ENCODE data around the gene PCOLCE2.
A peak's percentile ranks its signal among the peaks of the same experiment; 100 is the strongest.

PCOLCE2 gene, protein sequence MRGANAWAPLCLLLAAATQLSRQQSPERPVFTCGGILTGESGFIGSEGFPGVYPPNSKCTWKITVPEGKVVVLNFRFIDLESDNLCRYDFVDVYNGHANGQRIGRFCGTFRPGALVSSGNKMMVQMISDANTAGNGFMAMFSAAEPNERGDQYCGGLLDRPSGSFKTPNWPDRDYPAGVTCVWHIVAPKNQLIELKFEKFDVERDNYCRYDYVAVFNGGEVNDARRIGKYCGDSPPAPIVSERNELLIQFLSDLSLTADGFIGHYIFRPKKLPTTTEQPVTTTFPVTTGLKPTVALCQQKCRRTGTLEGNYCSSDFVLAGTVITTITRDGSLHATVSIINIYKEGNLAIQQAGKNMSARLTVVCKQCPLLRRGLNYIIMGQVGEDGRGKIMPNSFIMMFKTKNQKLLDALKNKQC

DNA sequence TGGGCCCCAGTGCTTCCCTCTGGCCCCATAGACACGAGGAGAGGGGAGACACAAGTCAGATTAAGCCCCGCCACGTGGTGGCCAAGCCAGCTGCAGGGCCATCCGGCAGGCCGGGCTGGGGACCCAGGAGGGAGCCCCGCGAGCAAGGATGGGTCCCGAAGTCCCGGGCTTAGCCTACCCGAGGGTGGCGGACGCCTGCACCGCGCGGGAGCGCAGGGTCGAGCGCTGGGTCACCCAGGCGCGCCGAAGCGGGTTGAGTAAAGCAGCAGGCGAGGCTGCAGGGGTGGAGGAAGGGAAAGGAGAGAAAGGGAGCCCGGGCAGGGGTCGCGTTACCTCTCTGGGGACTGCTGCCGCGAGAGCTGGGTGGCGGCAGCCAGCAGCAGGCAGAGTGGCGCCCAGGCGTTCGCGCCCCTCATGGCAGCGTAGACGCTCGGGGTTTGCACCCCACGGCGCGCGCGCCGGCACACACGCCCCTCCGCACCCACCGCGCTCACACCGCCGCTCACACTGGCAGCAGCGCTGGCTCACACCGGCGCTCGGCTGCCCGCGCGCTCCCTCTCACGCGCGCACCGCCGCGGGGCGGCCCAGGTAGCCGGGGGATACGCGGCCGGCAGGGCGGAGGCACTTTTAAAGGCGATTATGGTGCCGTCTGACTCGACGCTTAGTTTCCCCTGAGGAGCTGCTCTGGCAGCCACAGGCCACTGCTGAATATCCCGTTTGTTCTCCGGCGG lies at the start of gene PCOLCE2:
Gene PCOLCE2 (minus strand): TSS at position 603 of the 731 bp plus-strand sequence. CDS start 187 bp downstream, at position 416.
- DNase-seq, result peak; percentile 81

DNA sequence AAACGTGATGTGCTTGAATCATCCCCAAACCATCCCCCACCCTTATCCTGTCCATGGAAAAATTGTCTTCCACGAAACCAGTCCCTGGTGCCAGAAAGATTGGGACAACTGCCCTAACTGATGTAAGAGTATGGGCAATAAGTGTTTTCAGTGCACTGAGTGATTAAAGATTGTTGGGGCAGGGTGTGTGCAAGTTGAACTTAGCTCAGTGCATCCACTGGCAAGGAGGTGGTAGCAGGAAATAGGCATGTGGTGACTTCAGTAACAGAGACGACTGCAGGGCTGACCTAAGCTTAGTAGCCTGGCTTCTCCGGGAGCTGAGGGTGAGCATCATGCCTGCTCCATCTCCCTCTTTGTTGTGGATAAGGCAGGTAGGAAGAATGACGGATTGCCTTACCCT lies 47.1 kb upstream of the PCOLCE2 start:
- DNase-seq, result no peak

DNA sequence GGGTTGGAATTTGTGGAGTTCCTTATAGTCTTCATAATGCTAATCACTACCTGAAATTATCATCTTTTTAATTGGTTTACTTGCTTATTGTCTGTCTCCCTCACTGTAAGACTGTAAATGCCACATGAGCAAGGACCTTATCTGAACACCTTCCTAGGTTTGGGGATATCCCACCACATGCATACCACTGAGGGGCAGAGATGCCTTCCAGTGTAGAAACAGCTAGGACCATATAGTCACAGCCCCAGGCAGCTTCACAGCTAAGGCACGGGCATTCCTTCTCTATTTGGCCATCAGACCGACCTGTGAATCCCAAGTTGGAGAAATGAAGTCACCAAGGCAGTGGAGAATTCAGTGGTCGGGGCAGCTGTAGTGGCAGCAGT lies 46.0 kb upstream of the PCOLCE2 start:
- no peak for DNase-seq

DNA sequence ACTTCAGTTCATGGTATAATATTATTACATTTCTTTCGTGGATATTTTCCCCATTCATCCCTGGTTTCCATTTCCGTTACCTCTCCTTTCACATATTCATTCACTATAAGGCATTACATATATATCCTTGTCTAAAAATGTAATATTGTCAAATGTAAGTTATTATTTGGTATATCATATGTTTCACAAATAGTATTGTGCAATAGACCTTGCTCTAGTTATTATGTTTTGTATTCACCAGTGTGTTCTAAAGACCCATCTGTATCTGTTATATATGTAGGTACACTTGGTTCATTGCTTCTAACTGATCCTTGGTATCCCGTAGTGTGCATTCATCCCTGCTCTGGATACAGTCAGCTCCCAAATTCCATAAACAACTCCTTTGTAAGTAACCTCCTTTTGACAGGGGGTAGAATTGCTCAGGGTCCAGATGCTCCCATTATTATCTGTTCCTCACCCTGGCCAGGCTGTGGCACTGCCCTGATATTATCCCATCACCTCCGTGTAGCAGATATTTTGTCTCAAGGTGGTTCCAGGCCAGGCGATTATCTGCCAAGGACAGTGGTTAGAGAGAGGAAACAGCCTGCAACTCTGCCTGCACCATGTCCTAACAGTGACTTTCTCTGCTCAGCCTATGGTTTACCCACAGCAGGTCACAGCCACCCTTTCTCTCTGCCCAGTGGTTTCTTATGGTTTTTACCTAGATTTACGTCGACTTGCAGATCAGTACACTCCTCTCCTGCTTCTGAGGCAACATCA lies 45.4 kb upstream of the PCOLCE2 start:
- no peak for DNase-seq

DNA sequence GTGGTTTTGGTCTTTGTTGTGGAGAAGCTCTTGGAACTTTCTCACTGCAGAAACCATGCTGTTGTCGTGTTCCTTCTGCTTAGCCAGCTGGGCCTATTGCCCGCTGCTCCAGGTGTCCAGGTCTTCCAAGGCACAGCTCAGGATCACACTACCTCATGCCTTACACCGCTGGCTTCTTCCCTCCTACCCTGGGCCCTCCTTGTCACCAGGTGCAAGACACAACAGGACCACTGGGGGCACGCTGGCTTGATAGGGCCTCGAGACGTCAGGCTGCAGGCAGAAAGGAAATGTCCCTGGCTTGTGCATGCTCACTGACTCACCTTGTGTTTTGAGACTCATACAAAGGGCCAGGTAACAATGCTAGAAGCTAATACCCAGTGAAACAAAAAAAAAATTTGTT lies 42.3 kb upstream of the PCOLCE2 start:
- DNase-seq, result no peak

DNA sequence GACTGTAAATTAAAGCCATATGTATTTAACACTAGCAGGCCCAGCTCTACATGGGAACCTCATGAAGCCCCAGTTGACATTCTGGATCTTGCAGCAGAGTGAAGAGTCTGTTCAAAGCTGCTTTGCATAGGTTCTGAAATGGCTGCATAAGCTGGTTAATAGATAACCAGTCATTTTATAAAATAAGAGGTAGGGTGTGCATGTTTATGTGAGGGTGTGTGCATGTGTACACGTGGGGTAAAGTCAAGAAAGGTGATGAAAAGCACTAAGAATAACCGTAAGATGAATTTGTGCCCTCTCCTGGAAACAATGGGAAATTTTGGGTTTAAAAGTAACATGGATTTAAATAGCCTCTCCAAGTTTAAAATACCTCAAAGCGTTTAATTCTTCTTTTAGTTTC lies 41.6 kb upstream of the PCOLCE2 start:
- DNase-seq, result no peak

DNA sequence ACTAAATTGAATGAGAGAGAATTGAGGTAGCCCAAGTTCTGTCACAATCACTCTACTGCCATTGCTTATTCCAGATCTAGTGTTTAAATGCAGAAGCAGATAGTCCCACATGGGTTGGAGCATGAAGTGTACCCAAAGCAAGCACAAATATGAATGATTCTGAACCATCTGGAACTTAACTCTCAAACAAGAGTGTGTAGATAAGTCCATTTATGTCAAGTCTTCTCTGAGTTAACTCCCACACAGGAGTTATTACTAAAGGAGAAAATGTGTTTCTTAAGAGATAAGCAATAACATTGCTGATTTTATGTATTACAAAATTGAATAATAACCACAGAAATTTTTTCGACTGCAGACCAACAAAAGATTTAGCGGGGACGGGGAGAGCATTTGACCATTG lies 41.0 kb upstream of the PCOLCE2 start:
- no peak for DNase-seq

DNA sequence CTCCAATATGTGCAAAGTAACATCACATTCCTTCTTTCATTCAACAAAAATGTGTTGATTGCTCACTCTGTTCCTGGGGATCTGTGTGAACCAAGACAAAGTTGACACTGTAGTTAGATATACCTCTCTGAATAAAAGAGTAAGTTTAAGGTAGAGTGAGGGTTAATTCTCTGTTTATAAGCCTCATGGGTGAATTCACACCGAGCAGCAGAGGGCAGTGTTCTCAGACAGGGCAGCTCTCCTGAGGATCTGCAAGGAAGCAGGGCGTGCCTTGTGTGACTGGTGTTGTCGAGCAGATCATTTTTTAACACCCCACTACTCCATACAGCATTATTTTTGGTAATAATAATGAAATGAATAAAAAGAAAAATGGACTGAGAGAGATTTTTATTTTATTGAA lies 40.2 kb upstream of the PCOLCE2 start:
- peak; percentile 15 for DNase-seq

DNA sequence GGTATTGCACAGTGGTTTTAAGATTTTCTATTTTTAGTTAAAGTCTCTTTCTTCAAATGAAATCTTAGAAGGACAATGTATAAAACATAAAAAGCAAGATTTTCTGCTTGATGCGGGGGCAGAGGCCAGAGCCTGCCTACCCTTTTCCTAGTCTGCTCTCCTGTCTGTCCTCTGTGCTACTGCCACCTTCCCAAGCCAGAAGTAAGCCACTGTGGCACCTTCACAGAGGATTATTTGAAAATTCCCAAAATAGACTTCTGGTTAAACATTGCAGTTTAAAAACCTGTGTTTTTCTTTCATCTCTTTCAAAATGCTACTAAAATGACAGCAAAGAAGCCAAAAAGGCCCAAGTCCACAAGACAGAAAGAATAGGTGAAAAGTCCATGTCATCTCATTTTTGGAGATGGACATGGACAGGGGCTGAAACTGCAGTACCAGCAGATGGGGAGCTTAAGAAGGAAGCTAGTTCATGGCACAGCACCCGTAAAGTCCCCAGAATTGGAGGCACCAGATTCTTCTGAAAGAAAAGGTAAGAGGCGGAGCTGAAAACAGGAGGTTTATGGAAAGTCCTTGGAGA lies 37.6 kb upstream of the PCOLCE2 start:
- DNase-seq, result no peak

DNA sequence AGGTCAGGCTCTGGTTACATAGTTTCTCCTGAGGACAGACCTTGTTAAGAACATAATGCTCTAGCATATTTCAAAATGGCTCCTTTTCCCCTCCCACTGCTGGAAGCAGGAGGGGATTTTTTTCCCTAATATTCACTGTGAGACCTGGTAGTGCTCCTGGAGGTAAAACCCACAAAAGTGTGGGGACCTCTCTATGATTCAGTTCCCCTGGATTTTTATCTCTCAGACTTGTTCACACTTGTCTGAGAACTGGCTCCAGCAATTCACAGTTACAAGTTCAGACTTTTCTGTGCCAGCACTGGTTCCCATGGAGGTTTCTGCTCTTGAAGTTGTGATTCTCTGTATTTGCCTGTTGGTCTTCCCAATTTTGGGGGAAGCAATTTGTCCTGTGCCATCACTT lies 36.3 kb upstream of the PCOLCE2 start:
- no peak for DNase-seq

DNA sequence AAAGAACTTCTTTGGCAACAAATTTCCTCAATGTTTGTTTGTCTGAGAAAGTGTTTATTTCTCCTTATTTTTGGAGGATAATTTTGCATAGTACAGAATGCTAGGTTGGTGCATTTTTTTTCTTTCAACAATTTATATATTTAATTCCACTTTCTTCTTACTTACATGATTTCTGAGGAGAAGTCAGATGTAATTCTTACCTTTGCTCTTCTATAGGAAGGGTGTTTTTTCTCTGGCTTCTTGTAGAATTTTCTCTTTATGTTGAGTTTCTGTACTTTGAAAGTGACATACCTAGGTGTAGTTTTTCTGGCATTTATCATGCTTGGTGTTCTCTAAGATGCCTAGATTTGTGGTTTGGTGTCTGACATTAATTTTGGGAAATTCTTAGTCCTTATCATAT lies 34.8 kb upstream of the PCOLCE2 start:
- no peak for DNase-seq

DNA sequence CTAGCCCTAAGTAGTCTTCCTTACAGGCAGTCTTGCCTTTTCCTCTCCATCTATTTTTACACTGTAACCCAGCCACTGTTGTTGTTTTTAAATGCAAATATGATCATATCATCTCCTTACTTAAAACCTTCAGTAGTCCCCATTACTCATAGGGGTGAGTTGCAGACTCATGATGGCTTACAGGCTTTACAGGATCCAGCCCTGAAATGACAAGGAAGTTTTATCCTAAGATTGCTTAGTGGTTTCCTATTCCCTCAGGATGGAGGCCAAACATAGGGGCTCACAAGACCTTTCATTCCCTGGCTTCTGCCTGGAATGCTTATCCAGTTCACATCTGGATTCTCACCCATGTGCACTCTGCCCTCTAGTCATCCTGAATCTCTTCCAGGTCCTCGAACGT lies 27.7 kb upstream of the PCOLCE2 start:
- no peak for DNase-seq

DNA sequence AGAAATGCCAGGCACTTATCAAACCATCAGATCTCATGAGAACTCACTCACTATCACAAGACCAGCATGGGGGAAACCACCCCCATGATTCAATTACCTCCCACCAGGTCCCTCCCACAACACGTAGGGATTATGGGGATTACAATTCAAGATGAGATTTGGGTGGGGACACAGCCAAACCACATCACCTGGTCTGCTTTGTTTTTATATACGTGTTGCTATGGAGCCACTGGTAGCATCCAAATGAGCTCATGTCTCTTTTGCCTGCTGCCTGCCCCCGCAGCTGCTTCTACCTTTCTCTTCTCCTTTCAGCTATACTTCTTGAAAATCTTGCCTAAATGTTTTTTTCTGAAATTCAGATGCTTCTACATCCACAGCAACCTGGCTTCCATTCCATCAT lies 26.8 kb upstream of the PCOLCE2 start:
- no peak for DNase-seq

DNA sequence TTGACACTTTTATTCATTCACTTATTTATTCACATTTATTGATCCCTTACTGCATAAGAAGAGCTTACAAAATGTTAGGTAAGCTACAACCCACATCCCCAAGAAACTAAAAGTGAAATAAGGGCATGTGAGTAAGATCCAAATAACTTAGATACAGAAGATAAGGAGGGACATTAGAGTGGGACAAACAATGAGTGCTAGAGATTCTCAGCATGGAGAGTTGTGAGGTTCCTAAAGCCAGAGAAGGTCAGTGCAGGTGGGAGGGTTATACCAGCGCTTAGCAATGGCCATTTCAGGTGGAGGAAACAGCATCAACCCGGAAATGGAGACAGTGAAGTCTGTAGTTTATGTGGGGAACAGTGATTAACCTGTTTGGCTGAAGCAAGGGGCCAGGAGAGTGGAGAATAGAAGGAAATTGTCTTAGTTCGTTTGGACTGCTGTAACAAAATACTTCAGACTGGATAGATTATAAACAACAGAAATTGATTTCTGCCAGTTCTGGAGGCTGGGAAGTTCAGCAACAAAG lies 25.5 kb upstream of the PCOLCE2 start:
- DNase-seq, result no peak

DNA sequence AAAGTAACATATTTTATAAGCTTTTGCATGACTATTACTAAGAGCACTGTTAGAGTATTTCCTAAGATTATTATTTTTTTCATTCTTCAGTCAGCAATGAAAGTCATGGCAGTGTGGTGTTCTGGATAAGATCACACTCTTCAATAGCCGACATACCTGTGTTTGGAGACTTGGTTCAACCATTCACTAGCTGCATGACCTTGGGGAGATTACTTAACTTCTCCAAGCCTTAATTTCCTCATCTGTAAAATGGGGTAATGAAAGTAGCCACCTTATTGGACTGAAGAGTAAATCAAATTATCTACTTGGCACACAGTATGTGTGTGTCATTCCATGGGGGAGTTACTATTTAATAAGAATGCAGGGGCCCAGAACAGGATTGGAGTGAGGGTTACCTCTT lies 24.5 kb upstream of the PCOLCE2 start:
- DNase-seq, result no peak

DNA sequence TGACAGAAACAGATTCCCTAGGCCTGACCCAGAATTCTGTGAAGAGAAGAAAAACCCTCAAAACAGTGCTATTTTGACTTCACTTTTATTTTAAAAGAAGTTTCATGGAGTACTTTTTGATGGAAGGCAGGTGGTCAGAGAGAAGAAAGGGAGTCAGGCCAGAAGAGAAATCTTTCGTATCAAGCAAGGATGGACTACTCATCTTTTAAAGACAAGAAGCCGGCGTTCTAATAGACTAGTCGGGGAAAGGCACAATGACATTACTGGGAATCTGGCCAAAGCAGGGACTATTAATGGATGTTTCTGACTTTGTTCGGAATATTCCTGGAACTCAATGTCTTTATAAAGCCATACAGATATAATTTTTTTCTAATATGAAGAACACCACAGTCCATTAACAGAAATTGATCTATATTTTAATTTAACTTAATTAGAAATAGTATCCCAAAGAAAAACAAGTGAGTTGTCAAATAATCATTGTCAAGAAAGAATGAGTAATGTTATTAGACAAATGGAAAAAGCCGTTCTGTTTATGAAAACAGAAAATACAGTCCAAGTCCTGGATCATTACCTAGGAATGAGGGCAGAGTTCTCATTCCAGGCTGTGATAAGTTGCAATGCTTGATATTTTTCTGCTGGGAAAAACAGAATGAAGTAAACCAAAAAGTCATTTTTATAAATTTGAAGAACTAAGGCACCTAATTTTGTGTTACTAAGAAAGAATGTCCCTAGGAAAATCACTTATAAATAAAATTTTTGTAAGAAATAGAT lies 23.7 kb upstream of the PCOLCE2 start:
- DNase-seq, result no peak

DNA sequence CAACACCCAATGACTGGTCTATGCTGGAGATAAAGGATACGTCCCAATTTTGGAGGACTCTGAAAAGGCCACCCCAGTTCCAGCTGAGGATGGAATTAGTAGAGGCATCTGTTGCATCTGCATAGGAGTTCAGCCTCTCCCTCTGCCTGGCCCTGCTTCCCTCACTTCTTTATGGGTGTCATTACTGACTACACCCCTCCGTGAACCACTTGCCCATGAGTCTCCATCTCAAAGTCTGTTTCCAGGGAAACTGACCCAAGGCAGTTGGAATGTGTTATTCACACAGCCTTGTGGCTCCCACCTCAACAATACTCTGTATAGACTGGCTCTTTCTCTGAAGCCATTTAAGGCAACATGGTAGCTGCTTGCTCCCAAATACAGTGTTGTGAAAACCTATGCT lies 21.4 kb upstream of the PCOLCE2 start:
- DNase-seq, result no peak

DNA sequence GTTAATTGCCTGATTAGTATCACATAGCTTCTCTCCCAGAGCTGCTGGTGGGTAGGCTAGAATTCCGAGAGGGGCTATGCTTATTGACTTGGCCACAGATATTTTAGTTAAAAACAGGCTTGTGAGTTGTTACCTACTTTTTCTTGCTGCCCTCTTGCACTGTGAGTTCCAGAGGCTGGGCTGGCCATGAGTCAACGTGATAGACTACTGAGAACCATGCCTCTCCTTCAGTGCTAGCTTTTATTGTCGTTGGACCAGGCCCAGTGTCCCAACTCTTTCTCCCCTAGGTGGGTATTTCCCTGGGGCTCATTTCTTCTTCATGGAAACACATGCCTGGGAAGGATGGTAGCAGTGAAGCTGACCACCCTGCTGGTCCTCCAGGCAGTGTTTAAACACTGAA lies 20.4 kb upstream of the PCOLCE2 start:
- no peak for DNase-seq

DNA sequence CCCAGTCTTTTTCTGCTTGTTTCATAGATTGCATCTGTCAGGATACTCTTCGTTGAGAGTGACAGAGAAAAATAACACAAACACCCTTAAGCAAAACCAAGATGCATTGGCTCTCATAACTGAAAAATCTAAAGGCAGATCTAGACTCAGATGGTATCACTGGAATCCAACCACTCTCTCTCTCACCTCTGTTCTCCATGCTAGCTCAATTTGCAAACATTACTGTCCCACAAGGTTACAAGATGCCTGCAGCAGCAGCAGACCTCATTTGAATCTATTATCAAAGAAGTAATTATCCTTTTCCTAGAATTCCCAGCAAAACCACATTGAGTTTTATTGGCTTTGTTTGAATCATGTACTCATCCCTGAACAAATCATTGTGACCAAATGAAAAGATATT lies 19.1 kb upstream of the PCOLCE2 start:
- DNase-seq, result no peak

DNA sequence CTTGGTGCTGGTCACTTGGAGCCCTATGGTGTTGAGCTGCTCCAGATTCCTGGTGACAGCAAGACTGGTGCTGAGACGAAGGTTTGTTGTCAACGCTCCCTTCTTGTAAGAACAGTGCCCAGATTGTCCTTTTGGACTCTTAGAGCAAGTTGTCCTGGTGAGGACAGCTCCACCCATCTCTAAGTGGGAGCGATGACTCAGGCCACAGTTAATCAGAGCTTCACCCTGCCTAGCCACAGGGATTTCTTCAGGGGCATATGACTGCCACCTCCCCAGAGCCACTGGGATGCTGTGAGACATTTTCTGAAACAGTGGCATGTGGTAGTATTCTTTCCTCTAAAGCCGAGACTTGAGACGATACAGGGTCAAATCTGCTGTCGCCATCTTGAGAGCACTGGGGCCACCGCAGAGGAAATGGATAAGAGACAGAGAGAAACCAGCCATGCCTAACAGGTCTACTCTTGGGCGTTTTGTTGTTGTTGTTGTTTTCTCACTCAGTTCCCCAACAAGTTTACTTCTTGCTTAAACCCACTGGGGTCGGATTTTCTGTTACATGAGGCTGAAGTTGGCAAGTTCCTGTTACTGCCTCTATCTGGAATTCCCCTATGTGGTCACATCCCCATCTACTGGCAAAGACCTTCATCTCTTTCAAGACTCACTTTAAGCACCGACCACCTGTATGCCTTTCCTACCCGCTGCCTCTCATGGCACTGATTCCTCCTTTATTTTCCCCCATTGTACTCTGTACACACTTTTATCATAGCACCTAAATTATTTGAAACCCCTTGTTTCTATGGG lies 16.0 kb upstream of the PCOLCE2 start:
- DNase-seq, result no peak

DNA sequence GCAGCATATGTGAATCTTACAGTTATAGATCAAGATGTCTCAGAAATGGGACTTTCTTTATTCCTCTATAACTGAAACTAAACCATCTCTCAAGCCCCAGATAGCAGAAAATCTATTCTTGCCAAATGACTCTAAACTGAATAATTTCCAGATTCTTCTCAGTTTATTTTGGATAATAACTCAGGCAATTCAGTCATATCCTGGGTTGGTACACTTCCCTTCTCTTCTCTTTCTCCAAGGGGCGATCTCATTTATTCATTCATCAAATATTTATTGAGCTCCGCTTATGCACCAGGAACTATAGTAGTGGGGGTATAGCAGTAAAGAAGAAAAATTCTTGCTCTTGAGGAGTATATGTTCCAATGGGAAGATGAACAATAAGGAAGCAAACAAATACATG lies 13.5 kb upstream of the PCOLCE2 start:
- DNase-seq, result no peak
